Chondrocyte (in vitro differentiated cells): ENCODE data around the gene GPR142. TPM values are rescaled to one million over a fixed set of nuclear protein-coding genes. Genes with fewer than 3 reads are reported as not detected.

Source experiments
- DNase-seq: peaks from one replicate; pipeline ENCODE4 v3.0.0; 2021; ENCODE audit warnings: mixed read lengths, low spot score
- H3K27ac Mint-ChIP-seq: one replicate; pipeline ENCODE4 v1.8.0; 2021; ENCODE audit warnings: mild to moderate bottlenecking, moderate library complexity, mixed read lengths; ENCODE audit not compliant: unreplicated experiment
- H3K27me3 Mint-ChIP-seq: 2 replicates; pipeline ENCODE4 v1.8.0; 2021; ENCODE audit warnings: low read depth, mixed read lengths
- H3K36me3 Mint-ChIP-seq: 2 replicates; pipeline ENCODE4 v1.8.0; 2021; ENCODE audit warnings: low read depth, mixed read lengths
- H3K4me1 Mint-ChIP-seq: 2 replicates; pipeline ENCODE4 v1.8.0; 2021; ENCODE audit warnings: low read depth, mild to moderate bottlenecking, mixed read lengths
- H3K4me3 Mint-ChIP-seq: one replicate; pipeline ENCODE4 v1.8.0; 2021; ENCODE audit warnings: mild to moderate bottlenecking, moderate library complexity, mixed read lengths; ENCODE audit not compliant: unreplicated experiment
- H3K9me3 Mint-ChIP-seq: 2 replicates; pipeline ENCODE4 v1.8.0; 2021; ENCODE audit warnings: low read depth, mixed read lengths
- total RNA-seq: library from RNA; stranded (reverse); gene quantifications from 3 replicates; pipeline ENCODE4 v1.2.1, GENCODE V29; 2021
- TF ChIP-seq, protein P1 (sequence below): fragments of 200-600 bp; sonication (generic); IDR thresholded peaks from 2 replicates; pipeline ENCODE4 v1.5.0; 2021; ENCODE audit warnings: antibody characterized with exemption, mild to moderate bottlenecking, moderate library complexity

GPR142 gene
- total RNA-seq, 1 donor from 2014 or later: not detected

DNA sequence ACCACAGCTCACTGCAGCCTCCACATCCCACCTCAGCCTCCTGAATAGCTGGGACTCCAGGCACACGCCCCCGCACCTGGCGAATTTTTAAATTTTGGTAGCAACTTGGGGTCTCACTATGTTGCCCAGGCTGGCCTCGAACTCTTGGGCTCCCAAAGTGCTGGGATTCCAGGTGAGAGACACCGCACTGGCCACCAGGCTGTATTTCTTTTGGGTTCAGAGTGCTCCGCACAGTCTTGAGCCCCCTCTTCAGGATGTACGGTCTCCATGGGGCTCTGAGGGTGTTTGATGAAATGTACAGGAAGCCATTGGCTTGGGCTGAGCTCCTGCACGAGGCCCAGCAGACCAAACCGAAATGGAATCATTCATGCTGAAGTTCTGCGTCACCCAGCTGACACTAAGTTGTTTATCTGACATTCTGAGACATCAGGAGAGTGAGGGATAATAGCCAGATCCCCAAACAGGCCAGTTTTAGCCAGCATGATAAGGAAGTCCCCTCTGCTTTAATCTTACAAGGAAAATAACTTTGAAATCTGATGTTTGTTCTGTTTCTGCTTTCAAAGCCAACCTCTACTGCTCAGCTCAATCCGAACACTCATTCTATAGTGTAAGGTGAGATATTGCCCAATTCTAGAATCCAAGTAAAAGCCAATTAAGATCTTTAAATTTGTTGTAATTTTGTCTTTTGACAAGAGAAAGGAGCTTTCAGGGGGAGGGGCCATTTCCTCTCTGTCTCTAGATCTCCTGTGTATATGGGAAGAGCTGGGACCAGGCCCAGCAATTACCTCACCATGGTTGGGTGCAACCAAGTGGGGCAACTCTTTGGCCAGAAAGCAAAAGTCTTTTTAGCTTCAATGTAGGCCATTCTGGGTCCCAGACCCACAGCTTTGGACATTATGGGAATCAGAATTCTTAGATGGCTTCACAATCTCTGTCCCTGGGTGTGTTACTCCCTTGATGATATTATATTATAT, 23.7 kb downstream of the GPR142 start:
- TF ChIP-seq, protein P1, sequence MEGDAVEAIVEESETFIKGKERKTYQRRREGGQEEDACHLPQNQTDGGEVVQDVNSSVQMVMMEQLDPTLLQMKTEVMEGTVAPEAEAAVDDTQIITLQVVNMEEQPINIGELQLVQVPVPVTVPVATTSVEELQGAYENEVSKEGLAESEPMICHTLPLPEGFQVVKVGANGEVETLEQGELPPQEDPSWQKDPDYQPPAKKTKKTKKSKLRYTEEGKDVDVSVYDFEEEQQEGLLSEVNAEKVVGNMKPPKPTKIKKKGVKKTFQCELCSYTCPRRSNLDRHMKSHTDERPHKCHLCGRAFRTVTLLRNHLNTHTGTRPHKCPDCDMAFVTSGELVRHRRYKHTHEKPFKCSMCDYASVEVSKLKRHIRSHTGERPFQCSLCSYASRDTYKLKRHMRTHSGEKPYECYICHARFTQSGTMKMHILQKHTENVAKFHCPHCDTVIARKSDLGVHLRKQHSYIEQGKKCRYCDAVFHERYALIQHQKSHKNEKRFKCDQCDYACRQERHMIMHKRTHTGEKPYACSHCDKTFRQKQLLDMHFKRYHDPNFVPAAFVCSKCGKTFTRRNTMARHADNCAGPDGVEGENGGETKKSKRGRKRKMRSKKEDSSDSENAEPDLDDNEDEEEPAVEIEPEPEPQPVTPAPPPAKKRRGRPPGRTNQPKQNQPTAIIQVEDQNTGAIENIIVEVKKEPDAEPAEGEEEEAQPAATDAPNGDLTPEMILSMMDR: no peak
- no peak for DNase-seq
- H3K27me3 Mint-ChIP-seq: peaks cover 4% of the 10 kb centered on the region
- H3K9me3 Mint-ChIP-seq: no peaks in the 10 kb centered on the region
- H3K4me1 Mint-ChIP-seq: peaks cover 30% of the 10 kb centered on the region
- no peak overlapping the region for H3K4me3 Mint-ChIP-seq
- no peaks in the 10 kb centered on the region for H3K36me3 Mint-ChIP-seq
- no peak overlapping the region for H3K27ac Mint-ChIP-seq

DNA sequence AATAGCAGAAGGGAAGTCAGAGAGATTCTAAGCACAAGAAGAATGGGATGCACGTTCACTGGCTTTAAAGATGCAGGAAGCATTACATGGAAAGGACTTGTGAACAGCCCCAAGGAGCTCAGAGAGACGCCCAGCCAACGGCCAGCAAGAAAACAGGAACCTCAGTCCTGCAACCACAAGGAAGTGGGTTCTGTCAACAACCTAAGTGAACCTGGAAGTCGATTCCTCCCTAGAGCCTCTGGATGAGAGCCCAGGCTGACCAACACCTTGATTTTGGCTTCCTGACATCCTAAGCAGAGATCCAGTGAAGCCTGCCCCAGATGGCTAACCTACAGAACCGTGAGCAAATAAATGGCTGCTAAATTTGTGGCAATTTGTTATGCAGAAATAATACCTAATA, 24.5 kb downstream of the GPR142 start:
- Mint-ChIP-seq H3K4me1 (peaks cover 23% of the 10 kb centered on the region), H3K36me3 (no peaks in the 10 kb centered on the region), H3K27ac (no peak overlapping the region), H3K9me3 (no peaks in the 10 kb centered on the region), H3K27me3 (peaks cover 4% of the 10 kb centered on the region), H3K4me3 (no peak overlapping the region)
- TF ChIP-seq, protein P1: no peak
- DNase-seq: no peak

DNA sequence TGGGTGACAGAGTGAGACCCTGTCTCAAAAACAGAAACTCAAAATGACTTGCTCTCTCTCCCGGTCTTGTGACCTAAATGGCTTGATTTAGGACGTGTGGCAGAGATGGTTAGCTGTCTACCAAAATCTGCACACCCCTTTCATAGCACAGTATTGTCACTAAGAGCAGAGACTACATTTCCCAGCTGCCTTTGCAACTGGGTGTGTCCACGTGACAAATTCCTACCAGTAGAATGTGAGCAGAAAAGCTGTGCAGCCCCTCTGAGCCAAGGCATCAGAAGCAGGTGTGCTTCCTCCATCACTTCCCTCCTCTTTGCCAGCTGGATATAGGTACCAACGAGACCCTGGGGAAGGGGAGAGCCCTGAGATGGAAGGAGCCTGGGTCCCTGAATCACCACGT, 25.5 kb downstream of the GPR142 start:
- DNase-seq: no peak
- TF ChIP-seq, protein P1: no peak
- no peaks in the 10 kb centered on the region for H3K9me3 Mint-ChIP-seq

DNA sequence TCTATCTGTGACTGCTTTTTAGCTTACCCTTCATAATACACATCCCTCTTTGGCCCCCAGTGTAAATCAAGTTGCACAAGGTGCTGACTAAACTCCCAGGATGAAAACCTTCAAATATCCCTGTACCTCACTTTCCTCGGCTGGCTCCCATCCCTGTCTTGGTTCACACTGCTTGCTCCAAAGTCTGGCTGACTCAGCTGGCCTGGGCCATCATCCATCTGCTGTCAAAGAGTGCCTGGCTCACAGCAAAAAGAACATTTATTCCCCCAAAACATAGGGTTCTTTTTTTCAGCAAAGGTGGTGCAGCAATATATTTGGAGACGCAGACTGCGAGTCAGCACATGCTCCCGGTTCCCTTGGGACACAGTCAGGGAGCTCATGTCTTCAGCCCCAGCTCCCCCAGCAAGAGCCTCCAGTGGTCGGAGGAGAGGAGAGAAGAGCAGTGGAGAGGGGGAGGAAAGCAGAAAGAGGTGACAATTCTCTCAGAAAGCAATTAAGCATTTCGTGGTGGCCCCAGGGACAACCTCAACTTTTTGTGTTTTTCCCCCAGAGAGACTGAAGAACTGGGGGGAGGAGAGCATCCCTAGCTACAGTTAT, 26.1 kb downstream of the GPR142 start:
- H3K27ac Mint-ChIP-seq: peak overlapping the region; percentile 72
- TF ChIP-seq, protein P1: no peak
- H3K27me3 Mint-ChIP-seq: peaks cover 4% of the 10 kb centered on the region
- no peak overlapping the region for H3K4me3 Mint-ChIP-seq
- no peaks in the 10 kb centered on the region for H3K9me3 Mint-ChIP-seq
- no peak for DNase-seq
- peaks cover 21% of the 10 kb centered on the region for H3K4me1 Mint-ChIP-seq
- H3K36me3 Mint-ChIP-seq: no peaks in the 10 kb centered on the region

More for the DNA sequence above, 25.5 kb downstream of the GPR142 start:
- no peak overlapping the region for H3K4me3 Mint-ChIP-seq
- no peaks in the 10 kb centered on the region for H3K36me3 Mint-ChIP-seq
- peaks cover 21% of the 10 kb centered on the region for H3K4me1 Mint-ChIP-seq
- H3K27me3 Mint-ChIP-seq: peaks cover 4% of the 10 kb centered on the region
- no peak overlapping the region for H3K27ac Mint-ChIP-seq

DNA sequence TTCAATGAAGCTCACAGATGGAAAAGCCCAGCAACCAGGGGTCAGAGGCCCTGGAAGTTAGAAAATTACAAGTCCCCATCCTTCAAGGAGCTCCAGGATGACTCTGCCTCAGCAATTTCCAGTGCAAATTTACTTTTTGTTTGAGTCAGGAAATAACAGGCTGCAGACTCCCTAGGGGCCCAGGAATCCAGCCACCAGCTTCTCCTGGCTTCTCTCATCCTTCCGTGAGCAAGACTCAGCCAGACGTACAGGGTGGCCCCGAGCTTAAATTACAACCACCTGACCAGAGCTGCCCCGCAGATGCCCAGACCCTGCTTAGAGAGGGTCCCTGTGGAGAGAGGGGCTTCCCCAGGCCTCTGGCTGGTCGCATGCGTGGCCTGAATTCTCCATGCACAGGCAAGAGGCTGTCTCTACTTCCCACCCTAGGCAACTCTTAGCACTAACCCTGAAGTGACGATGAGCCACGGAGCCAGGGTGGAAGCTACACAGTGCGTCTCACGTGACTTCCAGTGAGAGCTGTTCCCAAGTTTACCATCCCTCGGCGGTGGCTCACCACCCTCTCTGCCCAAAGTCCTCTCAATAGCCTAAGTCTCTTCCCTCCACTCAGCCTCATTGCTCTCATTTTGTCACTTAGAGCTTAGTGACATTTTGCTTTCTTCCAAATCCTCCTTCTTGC, 27.1 kb downstream of the GPR142 start:
- no peaks in the 10 kb centered on the region for H3K36me3 Mint-ChIP-seq

More for the DNA sequence above, 27.1 kb downstream of the GPR142 start:
- TF ChIP-seq, protein P1: no peak
- no peak for DNase-seq
- Mint-ChIP-seq H3K4me1 (peaks cover 21% of the 10 kb centered on the region), H3K27ac (peak overlapping the region; percentile 45), H3K9me3 (no peaks in the 10 kb centered on the region), H3K4me3 (no peak overlapping the region), H3K27me3 (peaks cover under 1% of the 10 kb centered on the region)
